B cell (primary cell): ENCODE results near the gene ZIC2. TPM values are rescaled to one million over a fixed set of nuclear protein-coding genes. Genes with fewer than 3 reads are reported as not detected.

ENCODE experiments used
- ATAC-seq: fragments of 200-7000 bp; cut with Tn5 transposase; one replicate; pipeline ENCODE4 v1.10.0; 2021; ENCODE audit warnings: low read depth, mild to moderate bottlenecking, moderate number of reproducible peaks, moderate library complexity
- CTCF ChIA-PET: fragments of 350-600 bp; sonication (Branson Sonifier 250); formaldehyde crosslinking; loops from one replicate; lab custom pipeline; 2021; ENCODE audit warnings: antibody characterized with exemption, inconsistent platforms; lab: Charles Lee
- POLR2A ChIA-PET: fragments of 350-600 bp; sonication (Branson Sonifier 250); formaldehyde crosslinking; loops from one replicate; lab custom pipeline; 2021; ENCODE audit warnings: antibody characterized with exemption; lab: Charles Lee
- DNase-seq: peaks from one replicate; pipeline ENCODE4 v3.0.0; 2013
- H2AFZ ChIP-seq: 2 replicates; pipeline ENCODE4 v1.6.1; 2012; ENCODE audit warnings: mild to moderate bottlenecking, low read depth, low read length; ENCODE audit not compliant: insufficient read depth, poor library complexity, severe bottlenecking
- H3K27ac ChIP-seq, 2 donors: 1 replicate in 1 of 2; 2 replicates in 1 of 2; pipeline ENCODE4 v1.5.1; 2012 to 2013; ENCODE audit warnings: low read length in 2 of 2, mild to moderate bottlenecking in 2 of 2, moderate library complexity in 1 of 2
- H3K27me3 ChIP-seq, 4 experiments: fragments of 200-600 bp in 1 of 4; sonication (generic) in 1 of 4; replicated peaks in 1 of 4; 1 replicate in 2 of 4; 2 replicates in 2 of 4; pipeline versions ENCODE4 v1.6.1 to v1.7.0; 2013 to 2016; ENCODE audit warnings: low read length in 3 of 4, mild to moderate bottlenecking in 2 of 4, mixed read lengths in 1 of 4, moderate library complexity in 1 of 4; ENCODE audit not compliant: insufficient read depth in 4 of 4, control insufficient read depth in 3 of 4; ENCODE audit errors: control extremely low read depth in 1 of 4
- H3K36me3 ChIP-seq, 2 experiments: replicated peaks in 1 of 2; 1 replicate in 1 of 2; 2 replicates in 1 of 2; pipeline versions ENCODE4 v1.6.1 to v1.7.1; 2013; ENCODE audit warnings: low read length in 1 of 2; ENCODE audit not compliant: insufficient read depth in 2 of 2, control insufficient read depth in 1 of 2; ENCODE audit errors: control extremely low read depth in 1 of 2, extremely low read depth in 1 of 2
- H3K4me1 ChIP-seq, 2 donors: fragments of 200-600 bp in 1 of 2; sonication (generic) in 1 of 2; 1 replicate in 1 of 2; 2 replicates in 1 of 2; pipeline versions ENCODE4 v1.5.1 to v1.6.1; 2013 to 2017; ENCODE audit warnings: low read length in 2 of 2; ENCODE audit not compliant: control insufficient read depth in 2 of 2, insufficient read depth in 2 of 2
- H3K4me2 ChIP-seq: replicated peaks from 2 replicates; pipeline ENCODE3; 2012; ENCODE audit warnings: mild to moderate bottlenecking, low read depth, low read length; ENCODE audit not compliant: poor library complexity, severe bottlenecking
- H3K4me3 ChIP-seq, 5 experiments: fragments of 200-600 bp in 1 of 5; sonication (generic) in 1 of 5; 1 replicate in 3 of 5; 2 replicates in 2 of 5; pipeline versions ENCODE4 v1.5.1 to v1.7.0; 2011 to 2016; ENCODE audit warnings: low read length in 4 of 5, mild to moderate bottlenecking in 4 of 5, low read depth in 2 of 5, control low read depth in 1 of 5, moderate library complexity in 1 of 5; ENCODE audit not compliant: insufficient read depth in 1 of 5; ENCODE audit errors: control extremely low read depth in 1 of 5, extremely low read depth in 1 of 5
- H3K79me2 ChIP-seq: fragments of 200-600 bp; sonication (generic); one replicate; pipeline ENCODE4 v1.6.0; 2016; ENCODE audit warnings: low read length; ENCODE audit not compliant: control insufficient read depth, insufficient read depth
- H3K9ac ChIP-seq: fragments of 200-600 bp; sonication (generic); 2 replicates; pipeline ENCODE4 v1.6.1; 2017; ENCODE audit warnings: mild to moderate bottlenecking, low read length, moderate library complexity
- H3K9me3 ChIP-seq, 3 donors: one replicate each; pipeline versions ENCODE4 v1.6.1 to v1.7.1; 2013; ENCODE audit warnings: low read length in 2 of 3; ENCODE audit not compliant: control insufficient read depth in 2 of 3, insufficient read depth in 1 of 3; ENCODE audit errors: control extremely low read depth in 1 of 3
- H4K20me1 ChIP-seq: 2 replicates; pipeline ENCODE4 v1.6.0; 2012; ENCODE audit warnings: mild to moderate bottlenecking, low read length; ENCODE audit not compliant: insufficient read depth, control insufficient read depth, poor library complexity, severe bottlenecking
- H3K27ac Mint-ChIP-seq: one replicate; pipeline ENCODE4 v1.8.0; 2021; ENCODE audit warnings: mixed read lengths
- H3K27me3 Mint-ChIP-seq: one replicate; pipeline ENCODE4 v1.8.0; 2021; ENCODE audit warnings: mixed read lengths
- H3K4me1 Mint-ChIP-seq: one replicate; pipeline ENCODE4 v1.8.0; 2021; ENCODE audit warnings: mixed read lengths
- H3K4me3 Mint-ChIP-seq: one replicate; pipeline ENCODE4 v1.8.0; 2021; ENCODE audit warnings: mixed read lengths
- H3K9me3 Mint-ChIP-seq: one replicate; pipeline ENCODE4 v1.8.0; 2022; ENCODE audit warnings: mixed read lengths; ENCODE audit not compliant: insufficient read depth
- EZH2 ChIP-seq: IDR thresholded peaks from 2 replicates; pipeline ENCODE4 v1.6.1; 2012; ENCODE audit warnings: borderline replicate concordance, low read depth, mild to moderate bottlenecking, moderate library complexity, low read length; ENCODE audit not compliant: insufficient read depth, poor library complexity, severe bottlenecking
- WGBS: methylation state at CpG from one replicate; pipeline ENCODE4 v1.1.5; 2013; ENCODE audit warnings: missing lambda C conversion rate; ENCODE audit not compliant: insufficient coverage; 5-methylcytosine and 5-hydroxymethylcytosine counted together
- intact Hi-C: fragments of 100-400 bp; cut with micrococcal nuclease; formaldehyde crosslinking; loops from one replicate; pipeline ENCODE4 v1.10.0; 2022
- polyA plus RNA-seq: library from polyadenylated mRNA; depleted of rRNA; stranded (reverse); fragments of >200 nt; gene quantifications from 2 replicates; pipeline ENCODE4 v1.2.3, GENCODE V29; 2012
- total RNA-seq, 2 donors: library from RNA; stranded (reverse); fragments of 120-200 nt in 1 of 2; gene quantifications; 1 replicate in 1 of 2; 2 replicates in 1 of 2; pipeline versions ENCODE4 v1.2.3 to v1.2.4, GENCODE V29; 2013 to 2022
- TF ChIP-seq, protein P1 (sequence below): fragments of 200-600 bp; IDR thresholded peaks from one replicate; pipeline ENCODE4 v1.8.0; 2022; ENCODE audit warnings: antibody characterized with exemption, mild to moderate bottlenecking

The ZIC2 gene
- total and polyA plus RNA-seq, 2 donors (not counting 1 experiment from before 2014, with no cell fraction given): not detected

DNA sequence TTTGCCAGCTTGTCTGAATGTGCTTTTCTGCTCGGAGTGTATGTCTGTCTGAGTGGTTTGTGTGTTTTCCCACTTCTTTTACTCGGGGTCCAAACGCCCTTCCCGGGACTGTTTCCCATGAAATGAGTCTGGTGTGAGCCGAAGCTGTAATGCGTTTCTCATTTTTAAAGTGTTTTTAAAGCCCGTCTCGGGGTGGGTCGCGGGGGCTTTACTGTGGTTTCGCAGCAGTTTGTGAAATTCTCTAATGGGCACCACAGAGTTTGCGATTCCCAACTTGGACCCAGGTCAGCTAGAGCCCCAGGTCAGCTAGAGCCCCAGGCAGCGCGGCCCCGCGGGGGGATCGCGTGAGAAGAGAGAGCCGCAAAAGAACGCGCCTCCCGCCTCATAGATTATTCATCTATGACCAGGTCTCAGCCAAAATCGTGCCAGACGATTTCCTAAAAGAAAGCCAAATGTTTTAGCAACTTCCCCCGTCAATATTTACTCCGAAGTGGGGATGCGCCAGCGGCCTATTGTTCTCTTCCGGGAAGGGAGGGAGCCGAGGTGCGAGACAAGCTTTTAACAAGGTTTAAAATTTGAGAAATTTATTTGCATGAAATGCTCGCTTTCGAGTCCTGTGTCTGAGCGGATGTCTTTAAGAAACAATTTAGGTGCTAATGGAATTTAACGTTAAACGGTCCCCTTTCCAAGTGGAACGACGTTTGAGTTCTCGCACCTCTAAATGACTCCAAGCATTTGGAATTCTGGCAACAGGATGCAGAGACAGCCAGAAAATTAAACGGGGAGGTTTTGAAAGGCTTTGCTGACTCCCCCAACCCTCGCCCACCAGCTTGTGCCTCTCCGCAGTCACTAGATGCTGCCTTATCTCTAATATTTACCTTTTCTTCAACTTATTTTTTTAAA lies 2.2 kb downstream of the ZIC2 start:
- peaks cover 55% of the 10 kb centered on the region for H3K27me3 Mint-ChIP-seq

More for the DNA sequence above, 2.2 kb downstream of the ZIC2 start:
- peaks cover 2 to 82% (median 68%) of the 10 kb centered on the region in 4 experiments for H3K27me3 ChIP-seq
- Mint-ChIP-seq H3K9me3 (peaks cover 7% of the 10 kb centered on the region), H3K4me1 (peaks cover 8% of the 10 kb centered on the region), H3K27ac (peak overlapping the region; percentile 46), H3K4me3 (peak overlapping the region; percentile 37)
- CTCF ChIA-PET: no interaction called here
- H3K4me2 ChIP-seq: no peak overlapping the region
- no peaks in the 10 kb centered on the region for H3K79me2 ChIP-seq
- ATAC-seq (no peak), DNase-seq (peak; percentile 34)
- H3K9me3 ChIP-seq: peaks cover 1 to 63% (median 35%) of the 10 kb centered on the region in 3 donors
- 16% methylated on average over 32 of the region's 42 CpGs for WGBS
- H2AFZ ChIP-seq: no peak overlapping the region
- TF ChIP-seq, protein P1, sequence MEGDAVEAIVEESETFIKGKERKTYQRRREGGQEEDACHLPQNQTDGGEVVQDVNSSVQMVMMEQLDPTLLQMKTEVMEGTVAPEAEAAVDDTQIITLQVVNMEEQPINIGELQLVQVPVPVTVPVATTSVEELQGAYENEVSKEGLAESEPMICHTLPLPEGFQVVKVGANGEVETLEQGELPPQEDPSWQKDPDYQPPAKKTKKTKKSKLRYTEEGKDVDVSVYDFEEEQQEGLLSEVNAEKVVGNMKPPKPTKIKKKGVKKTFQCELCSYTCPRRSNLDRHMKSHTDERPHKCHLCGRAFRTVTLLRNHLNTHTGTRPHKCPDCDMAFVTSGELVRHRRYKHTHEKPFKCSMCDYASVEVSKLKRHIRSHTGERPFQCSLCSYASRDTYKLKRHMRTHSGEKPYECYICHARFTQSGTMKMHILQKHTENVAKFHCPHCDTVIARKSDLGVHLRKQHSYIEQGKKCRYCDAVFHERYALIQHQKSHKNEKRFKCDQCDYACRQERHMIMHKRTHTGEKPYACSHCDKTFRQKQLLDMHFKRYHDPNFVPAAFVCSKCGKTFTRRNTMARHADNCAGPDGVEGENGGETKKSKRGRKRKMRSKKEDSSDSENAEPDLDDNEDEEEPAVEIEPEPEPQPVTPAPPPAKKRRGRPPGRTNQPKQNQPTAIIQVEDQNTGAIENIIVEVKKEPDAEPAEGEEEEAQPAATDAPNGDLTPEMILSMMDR: no peak
- TF ChIP-seq EZH2: peak; percentile 36
- no peak overlapping the region for H3K9ac ChIP-seq
- POLR2A ChIA-PET: interaction anchor here (0.6 kb wide), 1 partner anchor 8 kb away, joined by 5 read pairs; no protein-coding TSS in a partner anchor
- peaks cover 21 to 51% of the 10 kb centered on the region in 2 donors for H3K4me1 ChIP-seq
- H4K20me1 ChIP-seq: no peaks in the 10 kb centered on the region
- H3K4me3 ChIP-seq: no peak overlapping the region
- intact Hi-C loops: loop anchor here (2.0 kb wide), 1 partner anchor 15 kb away; no protein-coding TSS in a partner anchor
- H3K27ac ChIP-seq: no peak overlapping the region
- H3K36me3 ChIP-seq: no peaks in the 10 kb centered on the region
